Measurements from ENCODE around the gene DBP.
A peak's percentile ranks its signal among the peaks of the same experiment; 100 is the strongest.

Gene DBP

GRCh38 chr19:48627865-48628314, 9.3 kb downstream of the DBP start:
- no peak for DNase-seq (ENCODE audit: low read depth in 2 of 2)

GRCh38 chr19:48627201-48627864, 9.8 kb downstream of the DBP start:
- DNase-seq (ENCODE audit: low read depth in 2 of 2): no peak

- no peak for DNase-seq (ENCODE audit: low read depth in 2 of 2)
Observed at GRCh38 chr19:48625891-48626327, 11.3 kb downstream of the DBP start.

- no peak for DNase-seq (ENCODE audit: low read depth in 2 of 2)
Observed at GRCh38 chr19:48624791-48625723, 12.1 kb downstream of the DBP start.

GRCh38 chr19:48624067-48624594, 13.0 kb downstream of the DBP start:
- peak; percentile 86 to 92 for DNase-seq (ENCODE audit: low read depth in 2 of 2)

- no peak for DNase-seq (ENCODE audit: low read depth in 2 of 2)
Observed at GRCh38 chr19:48623556-48624066, 13.6 kb downstream of the DBP start.

GRCh38 chr19:48619692-48620585, 17.2 kb downstream of the DBP start:
- no peak for DNase-seq (ENCODE audit: low read depth in 2 of 2)

- peak; percentile 92 to 94 for DNase-seq (ENCODE audit: low read depth in 2 of 2)
Observed at GRCh38 chr19:48618916-48619691, 18.1 kb downstream of the DBP start, which contains the start of the genes RPL18 and SPHK2. Gene RPL18, minus strand, starts transcription at chr19:48619178. Its CDS starts 35 bp downstream, at chr19:48619143. Gene SPHK2, plus strand, starts transcription at chr19:48619506. Its CDS starts 1,009 bp downstream, at chr19:48620515.

GRCh38 chr19:48618278-48618915, 18.8 kb downstream of the DBP start:
- DNase-seq (ENCODE audit: low read depth in 2 of 2): no peak

- no peak for DNase-seq (ENCODE audit: low read depth in 2 of 2)
Observed at GRCh38 chr19:48617146-48617937, 19.8 kb downstream of the DBP start.

- no peak for DNase-seq (ENCODE audit: low read depth in 2 of 2)
Observed at GRCh38 chr19:48616491-48617056, 20.6 kb downstream of the DBP start.

GRCh38 chr19:48616041-48616436, 21.1 kb downstream of the DBP start:
- DNase-seq (ENCODE audit: low read depth in 2 of 2): no peak

- no peak for DNase-seq (ENCODE audit: low read depth in 2 of 2)
Observed at GRCh38 chr19:48615231-48616040, 21.7 kb downstream of the DBP start.

- no peak for DNase-seq (ENCODE audit: low read depth in 2 of 2)
Observed at GRCh38 chr19:48614436-48615230, 22.5 kb downstream of the DBP start, which contains the start of gene FAM83E. Gene FAM83E, minus strand, starts transcription at chr19:48615076. Its CDS starts 1,704 bp downstream, at chr19:48613372.

GRCh38 chr19:48613852-48614435, 23.2 kb downstream of the DBP start:
- DNase-seq (ENCODE audit: low read depth in 2 of 2): no peak

All from stimulated activated CD8-positive, alpha-beta memory T cell treated with anti-CD3 and anti-CD28 coated beads, Interleukin-2, amount 100 ng/mL, for 1 hour (primary cell).